ENCODE data around the gene DGKA. TPM values are rescaled to one million over a fixed set of nuclear protein-coding genes. Genes with fewer than 3 reads are reported as not detected.
"Not testable (repeated sequence)": the region's sequence is repeated elsewhere in the genome, so short reads cannot be mapped to it uniquely, and the experiment has no call there.

DGKA gene
- polyA plus RNA-seq, 1 of the 3 experiments (the other 2 are of a cell fraction) = 75.9 TPM

GRCh38 chr12:55985976-55986375, 55.0 kb downstream of the DGKA start:
- not testable (repeated sequence) for H3K9ac ChIP-seq; H2AFZ ChIP-seq (ENCODE audit: low read depth); H3K4me1 ChIP-seq (ENCODE audit: control insufficient read depth in 1 of 2, insufficient read depth in 2 of 2, low read depth in 1 of 2, low read length in 1 of 2); H4K20me1 ChIP-seq (ENCODE audit: insufficient read depth); H3K9me2 ChIP-seq; H3K9me3 ChIP-seq; H3K27ac ChIP-seq (ENCODE audit: low read depth in 2 of 2, low read length in 1 of 2); H3K27me3 ChIP-seq (ENCODE audit: insufficient read depth); H3K4me2 ChIP-seq; H3K4me3 ChIP-seq (ENCODE audit: low read depth in 2 of 2, low read length in 1 of 2); DNase-seq; H3F3A ChIP-seq (replicated peaks; ENCODE audit: insufficient read depth)
- ChIA-PET POLR2A (interaction anchor here (0.8 kb wide), 1 partner anchor 8 kb away, joined by 3 read pairs; no protein-coding TSS in a partner anchor), CTCF (interaction anchor here (0.5 to 7.0 kb wide), 6 partner anchors 9 to 61 kb away, joined by 3 to 50 read pairs (median 4); no protein-coding TSS in a partner anchor)
- H3K79me2 ChIP-seq (ENCODE audit: insufficient read depth) = peaks cover 22% of the 10 kb centered on the region; the same call in 1 of the 2 replicates
- 96% methylated on average over 7 of the region's 7 CpGs for WGBS (ENCODE audit: low lambda C conversion rate)
- peaks cover 27 to 65% of the 10 kb centered on the region in 2 experiments for H3K36me3 ChIP-seq (replicated peaks in 1 of 2; ENCODE audit: control insufficient read depth in 1 of 2, insufficient read depth in 2 of 2, low read length in 1 of 2)

GRCh38 chr12:55991110-55991509, 60.1 kb downstream of the DGKA start:
- ChIA-PET POLR2A (interaction anchor here (1.0 kb wide), 1 partner anchor 30 kb away, joined by 3 read pairs; the partner anchor contains the start of gene IKZF4), CTCF (interaction anchor here (0.6 to 10.8 kb wide), 2 partner anchors 33 to 113 kb away, joined by 3 to 183 read pairs; partner anchors contain the start of genes IKZF4 and PA2G4)
- DNase-seq = no peak
- H3K4me2 ChIP-seq = no peak overlapping the region
- no peaks in the 10 kb centered on the region for H3K4me1 ChIP-seq (ENCODE audit: control insufficient read depth in 1 of 2, insufficient read depth in 2 of 2, low read depth in 1 of 2, low read length in 1 of 2)
- H3K27me3 ChIP-seq (ENCODE audit: insufficient read depth) = no peaks in the 10 kb centered on the region
- H3F3A ChIP-seq (replicated peaks; ENCODE audit: insufficient read depth) = peaks cover 19% of the 10 kb centered on the region
- H3K9me2 ChIP-seq = no peaks in the 10 kb centered on the region
- no peaks in the 10 kb centered on the region for H4K20me1 ChIP-seq (ENCODE audit: insufficient read depth)
- no peaks in the 10 kb centered on the region for H3K79me2 ChIP-seq (ENCODE audit: insufficient read depth)
- H3K4me3 ChIP-seq (ENCODE audit: low read depth in 2 of 2, low read length in 1 of 2) = no peak overlapping the region
- no peak overlapping the region for H3K27ac ChIP-seq (ENCODE audit: low read depth in 2 of 2, low read length in 1 of 2)
- H3K36me3 ChIP-seq (replicated peaks in 1 of 2; ENCODE audit: control insufficient read depth in 1 of 2, insufficient read depth in 2 of 2, low read length in 1 of 2) = peaks cover 50 to 52% of the 10 kb centered on the region in 2 experiments
- no peak overlapping the region for H3K9ac ChIP-seq
- no peaks in the 10 kb centered on the region for H3K9me3 ChIP-seq
- 79% methylated on average over 2 of the region's 3 CpGs for WGBS (ENCODE audit: low lambda C conversion rate)
- no peak overlapping the region for H2AFZ ChIP-seq (ENCODE audit: low read depth)
- no peak for TF ChIP-seq IRF3 (IDR thresholded peaks at IDR 0.05; ENCODE audit: low read depth, low read length)
- TF ChIP-seq POLR2AphosphoS5 (IDR thresholded peaks at IDR 0.05; ENCODE audit: low read depth, low read length) = no peak
- TF ChIP-seq JUND (IDR thresholded peaks at IDR 0.05) = no peak
- TF ChIP-seq FOXM1 (IDR thresholded peaks at IDR 0.05; ENCODE audit: low read depth) = no peak
- TF ChIP-seq TAF1 (IDR thresholded peaks at IDR 0.05; ENCODE audit: borderline replicate concordance, low read depth, low read length) = no peak
- no peak for TF ChIP-seq NRF1 (IDR thresholded peaks at IDR 0.05; ENCODE audit: low read depth, low read length)
- no peak for TF ChIP-seq NFIC (IDR thresholded peaks at IDR 0.05; ENCODE audit: borderline replicate concordance)
- TF ChIP-seq RFX5 (IDR thresholded peaks at IDR 0.05; ENCODE audit: low read length) = no peak
- no peak for TF ChIP-seq EP300 (IDR thresholded peaks at IDR 0.05; ENCODE audit: borderline replicate concordance in 1 of 2, low read depth in 1 of 2, low read length in 1 of 2)
- no peak for TF ChIP-seq REST (IDR thresholded peaks at IDR 0.05; ENCODE audit: low read depth, low read length)
- no peak for TF ChIP-seq SIN3A (IDR thresholded peaks at IDR 0.05; ENCODE audit: borderline replicate concordance, low read depth, low read length)
- TF ChIP-seq, protein P1, sequence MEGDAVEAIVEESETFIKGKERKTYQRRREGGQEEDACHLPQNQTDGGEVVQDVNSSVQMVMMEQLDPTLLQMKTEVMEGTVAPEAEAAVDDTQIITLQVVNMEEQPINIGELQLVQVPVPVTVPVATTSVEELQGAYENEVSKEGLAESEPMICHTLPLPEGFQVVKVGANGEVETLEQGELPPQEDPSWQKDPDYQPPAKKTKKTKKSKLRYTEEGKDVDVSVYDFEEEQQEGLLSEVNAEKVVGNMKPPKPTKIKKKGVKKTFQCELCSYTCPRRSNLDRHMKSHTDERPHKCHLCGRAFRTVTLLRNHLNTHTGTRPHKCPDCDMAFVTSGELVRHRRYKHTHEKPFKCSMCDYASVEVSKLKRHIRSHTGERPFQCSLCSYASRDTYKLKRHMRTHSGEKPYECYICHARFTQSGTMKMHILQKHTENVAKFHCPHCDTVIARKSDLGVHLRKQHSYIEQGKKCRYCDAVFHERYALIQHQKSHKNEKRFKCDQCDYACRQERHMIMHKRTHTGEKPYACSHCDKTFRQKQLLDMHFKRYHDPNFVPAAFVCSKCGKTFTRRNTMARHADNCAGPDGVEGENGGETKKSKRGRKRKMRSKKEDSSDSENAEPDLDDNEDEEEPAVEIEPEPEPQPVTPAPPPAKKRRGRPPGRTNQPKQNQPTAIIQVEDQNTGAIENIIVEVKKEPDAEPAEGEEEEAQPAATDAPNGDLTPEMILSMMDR (IDR thresholded peaks at IDR 0.05) = no peak
- no peak for TF ChIP-seq RXRA (IDR thresholded peaks at IDR 0.05; ENCODE audit: borderline replicate concordance, low read depth)
- TF ChIP-seq SMC3 (IDR thresholded peaks at IDR 0.05; ENCODE audit: low read depth, low read length) = no peak
- TF ChIP-seq ELF1 (IDR thresholded peaks at IDR 0.05) = no peak
